Measurements from ENCODE around the gene CPLX3.

CPLX3 gene

DNA sequence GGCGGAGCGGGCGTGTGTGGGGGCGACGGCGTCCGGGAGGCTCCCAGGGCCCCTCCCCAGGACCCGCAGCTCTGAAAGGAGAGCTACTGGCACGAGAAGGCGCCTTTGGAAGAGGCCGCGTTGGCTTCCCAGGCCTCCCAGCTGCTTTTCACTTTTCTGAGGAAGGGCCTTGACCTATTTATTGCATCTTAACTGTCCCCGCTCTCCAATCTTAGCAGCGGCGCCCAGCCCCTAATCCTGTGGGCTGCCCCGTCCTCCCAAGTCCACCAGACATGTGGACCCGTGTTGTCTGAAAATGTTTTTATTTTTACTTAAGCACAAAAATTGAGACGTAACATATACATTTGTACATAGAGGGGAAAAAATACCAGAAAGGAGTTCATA, 17.0 kb downstream of the CPLX3 start:
- H3K9me3 Mint-ChIP-seq = no peaks in the 10 kb centered on the region
- DNase-seq (no peak), ATAC-seq (replicated peaks) (no peak)
- peaks cover 41 to 42% of the 10 kb centered on the region in 2 donors for H3K4me1 Mint-ChIP-seq (ENCODE audit: low read depth in 2 of 2)
- peak overlapping the region; percentile 83 to 84 for H3K27ac Mint-ChIP-seq
- no peaks in the 10 kb centered on the region for H3K27me3 Mint-ChIP-seq
- peaks cover 50% of the 10 kb centered on the region for H3K36me3 Mint-ChIP-seq (ENCODE audit: insufficient read depth)
- H3K4me3 Mint-ChIP-seq = peak overlapping the region; percentile 83 to 85

DNA sequence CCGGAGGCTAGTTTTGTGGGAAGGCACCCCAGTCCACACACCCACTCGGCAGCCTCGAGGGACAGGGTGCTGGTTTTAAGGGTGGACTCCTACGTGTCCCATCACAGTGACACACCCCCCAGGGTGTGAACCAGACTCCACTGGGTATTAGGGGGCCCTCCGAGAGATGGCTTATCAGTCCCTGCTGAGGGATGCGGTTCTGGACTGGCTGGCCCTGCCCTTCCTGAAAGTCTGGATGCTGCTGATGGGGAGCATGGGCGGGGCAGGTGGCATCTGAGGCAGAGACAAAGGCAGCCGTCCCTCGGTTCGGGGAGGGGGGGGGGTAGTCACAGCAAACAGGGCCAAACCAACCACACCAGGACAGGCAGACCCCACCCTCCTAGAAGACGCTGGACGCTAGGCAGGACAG, 17.5 kb downstream of the CPLX3 start:
- peaks cover 41 to 42% of the 10 kb centered on the region in 2 donors for H3K4me1 Mint-ChIP-seq (ENCODE audit: low read depth in 2 of 2)
- no peak for DNase-seq
- H3K36me3 Mint-ChIP-seq (ENCODE audit: insufficient read depth) = peaks cover 49% of the 10 kb centered on the region
- H3K27ac Mint-ChIP-seq = peak overlapping the region; percentile 84 to 90
- H3K4me3 Mint-ChIP-seq = peak overlapping the region; percentile 83 to 85
- no peaks in the 10 kb centered on the region for H3K9me3 Mint-ChIP-seq
- H3K27me3 Mint-ChIP-seq = no peaks in the 10 kb centered on the region
- ATAC-seq (replicated peaks) = no peak

DNA sequence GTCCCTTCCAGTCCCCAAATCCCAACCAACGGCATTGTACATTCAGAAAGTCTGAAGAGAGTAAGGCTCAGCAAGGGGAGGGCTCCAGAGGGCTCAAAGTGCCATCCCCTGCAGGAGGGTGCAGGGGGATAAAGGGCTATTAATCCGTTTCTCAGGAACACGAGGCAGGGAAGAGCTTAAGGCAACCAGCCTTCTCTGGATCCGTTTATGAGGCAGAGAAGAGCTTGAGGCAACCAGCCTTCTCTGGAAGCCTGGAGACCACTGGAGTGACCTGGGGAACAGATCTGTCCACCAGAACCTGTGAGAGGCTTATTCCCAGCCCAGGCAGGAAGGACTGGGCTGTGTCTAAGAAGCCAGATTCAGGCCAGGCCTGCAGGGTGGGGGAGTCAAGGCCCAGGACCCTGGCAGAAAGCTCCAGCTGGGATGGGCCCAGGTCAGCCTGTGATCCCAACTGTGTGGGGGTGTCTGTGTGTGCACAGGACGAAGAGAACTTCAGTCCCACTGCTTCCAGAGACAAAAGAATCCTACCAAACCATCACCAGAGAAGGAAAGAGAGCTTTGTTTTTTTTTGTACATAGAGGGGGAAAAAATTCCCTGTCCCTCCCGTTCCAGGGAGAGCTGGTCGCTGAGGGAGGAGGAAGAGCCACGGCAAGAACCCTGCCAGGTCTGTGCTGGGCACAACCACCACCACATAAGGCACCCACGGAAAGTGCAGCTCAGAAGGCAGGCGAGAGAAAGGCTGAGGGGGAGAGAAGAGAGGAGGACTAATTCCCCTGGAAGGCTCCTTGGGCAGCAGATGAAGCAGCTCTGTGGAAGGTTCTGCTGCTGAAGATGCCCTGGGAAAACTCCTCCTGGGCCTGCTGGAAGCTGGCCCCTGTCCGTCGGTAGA, 18.1 kb downstream of the CPLX3 start:
- DNase-seq (no peak), ATAC-seq (replicated peaks) (no peak)
- peak overlapping the region; percentile 90 to 93 for H3K27ac Mint-ChIP-seq
- peaks cover 48% of the 10 kb centered on the region for H3K36me3 Mint-ChIP-seq (ENCODE audit: insufficient read depth)
- no peaks in the 10 kb centered on the region for H3K27me3 Mint-ChIP-seq
- peak overlapping the region; percentile 83 to 85 for H3K4me3 Mint-ChIP-seq
- H3K9me3 Mint-ChIP-seq = no peaks in the 10 kb centered on the region
- peaks cover 41 to 42% of the 10 kb centered on the region in 2 donors for H3K4me1 Mint-ChIP-seq (ENCODE audit: low read depth in 2 of 2)

DNA sequence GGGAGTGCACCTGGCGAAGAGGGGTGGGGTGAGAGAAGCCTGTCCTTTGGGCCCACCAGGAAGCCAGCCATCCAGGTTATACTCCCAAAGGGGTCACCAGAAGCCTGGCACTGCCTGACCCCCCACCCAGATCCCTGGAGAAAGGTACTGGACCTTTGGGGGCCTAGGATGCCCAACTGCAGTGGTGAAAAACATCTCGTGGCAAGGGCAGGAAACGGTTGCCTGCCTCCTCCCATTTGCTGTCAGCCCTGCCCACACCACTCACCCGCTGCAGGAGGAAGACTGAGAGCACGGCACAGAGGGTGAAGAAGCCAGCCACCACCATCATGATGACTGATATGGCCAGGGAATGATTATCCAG, 18.8 kb downstream of the CPLX3 start:
- Mint-ChIP-seq H3K4me3 (peak overlapping the region; percentile 83 to 85), H3K9me3 (no peaks in the 10 kb centered on the region), H3K27ac (peak overlapping the region; percentile 90 to 93), H3K36me3 (ENCODE audit: insufficient read depth) (peaks cover 52% of the 10 kb centered on the region), H3K27me3 (no peaks in the 10 kb centered on the region), H3K4me1 (ENCODE audit: low read depth in 2 of 2) (peaks cover 41 to 42% of the 10 kb centered on the region in 2 donors)
- peak; percentile 45 for ATAC-seq (replicated peaks)
- DNase-seq = peak; percentile 41 to 46 (median 41)

DNA sequence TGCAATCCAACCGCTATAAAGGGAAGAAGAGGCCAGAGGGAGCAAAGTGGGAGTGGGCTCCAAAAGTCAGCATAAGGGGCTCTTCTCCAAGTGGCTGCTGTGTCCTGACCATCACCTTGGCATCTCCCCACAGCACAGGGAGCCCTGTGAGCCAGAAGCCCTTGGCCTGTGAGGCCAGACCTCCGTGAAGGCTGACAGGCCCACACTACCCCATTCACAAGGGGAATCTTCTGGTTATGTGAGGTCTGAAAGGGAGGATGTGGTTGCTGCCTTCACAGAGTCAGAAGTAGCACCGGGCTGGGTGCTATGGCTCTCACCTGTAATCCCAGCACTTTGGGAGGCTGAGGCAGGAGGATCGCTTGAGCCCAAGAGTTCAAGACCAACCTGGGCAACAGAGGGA, 19.2 kb downstream of the CPLX3 start:
- no peaks in the 10 kb centered on the region for H3K27me3 Mint-ChIP-seq
- peak overlapping the region; percentile 90 to 93 for H3K27ac Mint-ChIP-seq
- DNase-seq = peak in 1 of 3 experiments; percentile 11
- H3K4me3 Mint-ChIP-seq = peak overlapping the region; percentile 83 to 85
- H3K4me1 Mint-ChIP-seq (ENCODE audit: low read depth in 2 of 2) = peaks cover 41 to 42% of the 10 kb centered on the region in 2 donors
- H3K36me3 Mint-ChIP-seq (ENCODE audit: insufficient read depth) = peaks cover 56% of the 10 kb centered on the region
- no peak for ATAC-seq (replicated peaks)
- no peaks in the 10 kb centered on the region for H3K9me3 Mint-ChIP-seq

DNA sequence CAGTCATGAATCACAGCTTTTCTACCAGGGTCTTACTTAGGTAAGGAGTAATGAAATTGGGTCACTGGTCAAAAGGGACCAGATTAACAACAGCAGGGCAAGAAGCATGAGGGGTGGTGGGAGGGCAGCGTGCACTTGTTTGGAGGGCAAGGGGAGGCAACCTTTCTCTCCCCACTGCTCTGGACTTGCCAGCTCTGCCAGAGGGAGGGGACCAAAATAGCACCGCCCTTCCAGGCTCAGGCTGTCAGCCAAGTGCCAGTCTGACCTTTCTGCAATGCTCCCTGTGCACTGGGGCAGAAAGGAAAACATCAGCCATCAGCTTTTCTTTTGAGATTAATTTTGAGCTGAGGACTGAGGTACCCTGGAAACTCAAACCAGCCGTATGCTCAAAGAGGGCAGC, 21.0 kb downstream of the CPLX3 start:
- Mint-ChIP-seq H3K4me3 (no peak overlapping the region), H3K27me3 (no peaks in the 10 kb centered on the region), H3K4me1 (ENCODE audit: low read depth in 2 of 2) (peaks cover 25 to 29% of the 10 kb centered on the region in 2 donors), H3K36me3 (ENCODE audit: insufficient read depth) (peaks cover 63% of the 10 kb centered on the region), H3K27ac (peak overlapping the region; percentile 31 to 83), H3K9me3 (no peaks in the 10 kb centered on the region)
- no peak for DNase-seq
- no peak for ATAC-seq (replicated peaks)

DNA sequence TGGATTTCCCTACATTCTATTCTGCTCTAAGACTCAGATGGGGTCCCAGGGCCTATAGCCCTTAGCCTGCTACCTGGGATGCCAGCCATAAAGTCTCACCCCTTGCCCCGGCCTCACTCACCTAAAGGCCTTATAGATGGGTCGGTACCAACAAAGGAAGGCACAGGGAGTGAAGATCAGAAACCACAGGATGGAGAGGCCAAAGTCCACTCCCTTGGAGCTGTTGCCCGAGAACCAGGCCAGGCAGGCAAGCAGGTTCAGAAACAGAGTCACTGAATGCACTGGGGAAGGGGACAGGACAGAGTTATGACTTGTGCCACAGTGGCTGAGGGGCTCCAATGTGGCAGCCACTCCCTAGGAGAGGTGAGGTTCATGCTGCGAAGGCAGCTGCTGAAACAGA, 24.0 kb downstream of the CPLX3 start:
- Mint-ChIP-seq H3K4me1 (ENCODE audit: low read depth in 2 of 2) (peaks cover 9 to 13% of the 10 kb centered on the region in 2 donors), H3K4me3 (no peak overlapping the region), H3K36me3 (ENCODE audit: insufficient read depth) (peaks cover 50% of the 10 kb centered on the region), H3K27ac (peak overlapping the region; percentile 19 to 74), H3K9me3 (no peaks in the 10 kb centered on the region), H3K27me3 (no peaks in the 10 kb centered on the region)
- ATAC-seq (replicated peaks) = no peak
- no peak for DNase-seq

DNA sequence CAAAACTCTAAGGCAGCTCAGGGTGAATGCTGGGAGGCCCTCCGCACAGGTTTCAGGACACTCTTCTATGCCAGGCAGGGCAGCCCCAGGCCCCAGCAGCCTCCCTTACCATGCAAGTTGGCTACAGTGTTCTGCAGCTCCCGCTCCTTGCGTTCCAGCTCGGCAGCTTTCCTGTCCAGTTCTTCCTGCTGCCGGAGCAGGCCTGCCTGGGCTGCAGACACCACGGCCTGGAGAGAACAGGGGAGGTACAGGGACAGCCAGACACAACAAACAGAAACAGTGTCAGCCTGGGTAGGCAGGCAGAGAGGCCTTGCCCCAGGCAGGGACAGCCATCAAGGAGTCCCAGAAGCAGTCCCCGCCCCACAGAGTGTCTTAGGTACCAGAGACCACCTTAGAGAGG, 25.5 kb downstream of the CPLX3 start:
- Mint-ChIP-seq H3K36me3 (ENCODE audit: insufficient read depth) (peaks cover 51% of the 10 kb centered on the region), H3K27ac (no peak overlapping the region), H3K27me3 (no peaks in the 10 kb centered on the region), H3K4me1 (ENCODE audit: low read depth in 2 of 2) (peaks cover 10 to 16% of the 10 kb centered on the region in 2 donors), H3K9me3 (no peaks in the 10 kb centered on the region), H3K4me3 (no peak overlapping the region)
- no peak for ATAC-seq (replicated peaks)
- DNase-seq = no peak

DNA sequence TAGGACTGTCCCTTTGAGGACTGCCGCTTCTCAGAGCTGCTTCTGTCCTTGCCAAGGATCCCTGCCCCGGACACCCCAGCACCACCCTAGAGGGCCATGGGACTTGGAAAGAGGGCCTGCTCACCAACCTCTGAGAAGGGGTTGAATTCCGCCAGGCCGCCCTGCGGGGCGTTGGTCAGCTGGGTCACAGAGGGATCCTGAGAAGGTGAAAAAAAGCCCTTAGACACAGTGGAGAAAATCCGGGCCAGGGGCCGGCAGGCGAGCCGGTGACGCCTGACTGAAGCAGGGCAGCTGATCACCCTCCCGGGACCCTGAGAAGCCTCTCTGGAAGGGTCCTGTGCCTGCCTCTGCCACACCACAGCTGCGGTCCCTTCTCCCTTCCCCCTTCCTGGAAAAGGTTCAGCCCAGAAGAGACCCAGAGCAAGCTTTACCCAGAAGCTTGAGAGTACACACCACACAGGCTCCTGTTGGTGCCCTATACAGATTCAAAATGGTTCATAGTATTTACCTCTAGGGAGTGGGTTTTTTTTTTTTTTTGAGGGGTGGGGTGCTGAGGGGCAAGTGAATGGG, 28.1 kb downstream of the CPLX3 start:
- peaks cover 50% of the 10 kb centered on the region for H3K36me3 Mint-ChIP-seq (ENCODE audit: insufficient read depth)
- no peak for DNase-seq
- no peaks in the 10 kb centered on the region for H3K27me3 Mint-ChIP-seq
- no peaks in the 10 kb centered on the region for H3K9me3 Mint-ChIP-seq
- H3K27ac Mint-ChIP-seq = no peak overlapping the region
- H3K4me3 Mint-ChIP-seq = no peak overlapping the region
- peaks cover 31 to 39% of the 10 kb centered on the region in 2 donors for H3K4me1 Mint-ChIP-seq (ENCODE audit: low read depth in 2 of 2)
- no peak for ATAC-seq (replicated peaks)

DNA sequence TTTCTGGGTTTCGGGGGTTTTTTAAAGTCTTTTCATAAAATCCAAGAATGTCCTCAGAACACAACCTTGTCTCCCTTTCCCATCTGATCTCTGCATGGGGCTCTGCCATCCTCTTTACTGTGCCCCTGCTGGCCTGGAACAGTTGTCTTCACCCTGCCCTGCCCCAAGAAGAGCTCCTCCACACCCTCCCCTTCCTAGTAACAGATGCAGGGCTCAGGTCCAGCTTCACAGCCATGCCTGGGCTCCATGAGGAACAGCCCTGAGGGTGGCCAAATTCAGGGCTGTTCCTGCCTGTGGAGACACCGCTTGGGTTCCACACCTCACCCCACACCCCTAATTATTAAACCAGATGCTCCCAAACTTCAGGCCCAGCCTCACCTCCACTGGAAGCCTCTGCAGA, 29.4 kb downstream of the CPLX3 start:
- Mint-ChIP-seq H3K36me3 (ENCODE audit: insufficient read depth) (peaks cover 46% of the 10 kb centered on the region), H3K27me3 (no peaks in the 10 kb centered on the region), H3K4me1 (ENCODE audit: low read depth in 2 of 2) (peaks cover 34 to 39% of the 10 kb centered on the region in 2 donors), H3K27ac (peak overlapping the region; percentile 85 to 93), H3K4me3 (no peak overlapping the region), H3K9me3 (no peaks in the 10 kb centered on the region)
- ATAC-seq (replicated peaks) (no peak), DNase-seq (no peak)

DNA sequence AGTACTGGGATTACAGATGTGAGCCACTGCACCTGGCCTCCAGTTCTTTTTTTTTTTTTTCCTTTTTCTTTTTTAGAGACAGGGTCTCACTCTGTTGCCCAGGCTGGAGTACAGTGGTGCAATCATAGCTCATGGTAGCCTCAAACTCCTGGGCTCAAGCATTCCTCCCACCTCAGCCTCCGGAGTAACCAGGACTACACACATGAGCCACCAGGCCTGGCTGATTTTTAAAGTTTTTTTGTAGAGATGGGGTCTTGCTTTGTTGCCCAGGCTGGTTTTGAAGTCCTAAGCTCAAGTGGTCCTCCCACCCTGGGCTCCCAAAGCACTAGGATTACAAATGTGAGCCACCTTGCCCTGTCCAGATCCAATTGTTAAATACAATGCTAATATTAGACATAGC, 30.1 kb downstream of the CPLX3 start:
- Mint-ChIP-seq H3K4me1 (ENCODE audit: low read depth in 2 of 2) (peaks cover 34 to 42% of the 10 kb centered on the region in 2 donors), H3K36me3 (ENCODE audit: insufficient read depth) (peaks cover 46% of the 10 kb centered on the region), H3K9me3 (no peaks in the 10 kb centered on the region), H3K4me3 (peak overlapping the region in 1 of 2 donors; percentile 1), H3K27ac (peak overlapping the region; percentile 74 to 93), H3K27me3 (no peaks in the 10 kb centered on the region)
- DNase-seq (no peak), ATAC-seq (replicated peaks) (no peak)

DNA sequence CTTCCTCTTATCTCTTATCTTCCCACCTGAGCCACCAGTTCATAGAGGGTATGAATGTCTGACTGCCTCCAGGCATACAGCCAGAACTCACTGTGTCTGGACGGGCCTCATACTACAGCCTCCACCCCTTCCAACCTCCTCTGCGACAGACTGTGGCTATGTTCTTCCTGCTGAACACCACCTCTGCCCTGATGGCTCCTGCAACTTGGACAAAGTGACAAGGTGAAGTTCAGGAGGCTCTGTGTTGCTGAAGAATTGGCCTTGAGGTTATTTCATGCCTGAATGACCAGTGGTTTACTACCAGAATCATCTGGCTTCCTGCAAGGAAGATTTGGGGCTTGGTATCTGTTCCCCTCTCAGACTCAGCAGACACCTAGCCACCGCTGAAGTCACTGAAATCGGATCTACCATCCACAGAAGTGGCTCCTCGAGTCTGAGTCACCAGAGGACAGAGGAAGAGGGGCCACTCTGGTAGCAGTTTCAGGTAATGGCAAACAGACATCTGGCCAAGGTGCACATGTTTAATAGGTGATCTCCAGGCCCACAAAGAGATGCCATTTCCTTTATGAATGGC, 30.7 kb downstream of the CPLX3 start:
- ATAC-seq (replicated peaks) (peak; percentile 70), DNase-seq (no peak)

DNA sequence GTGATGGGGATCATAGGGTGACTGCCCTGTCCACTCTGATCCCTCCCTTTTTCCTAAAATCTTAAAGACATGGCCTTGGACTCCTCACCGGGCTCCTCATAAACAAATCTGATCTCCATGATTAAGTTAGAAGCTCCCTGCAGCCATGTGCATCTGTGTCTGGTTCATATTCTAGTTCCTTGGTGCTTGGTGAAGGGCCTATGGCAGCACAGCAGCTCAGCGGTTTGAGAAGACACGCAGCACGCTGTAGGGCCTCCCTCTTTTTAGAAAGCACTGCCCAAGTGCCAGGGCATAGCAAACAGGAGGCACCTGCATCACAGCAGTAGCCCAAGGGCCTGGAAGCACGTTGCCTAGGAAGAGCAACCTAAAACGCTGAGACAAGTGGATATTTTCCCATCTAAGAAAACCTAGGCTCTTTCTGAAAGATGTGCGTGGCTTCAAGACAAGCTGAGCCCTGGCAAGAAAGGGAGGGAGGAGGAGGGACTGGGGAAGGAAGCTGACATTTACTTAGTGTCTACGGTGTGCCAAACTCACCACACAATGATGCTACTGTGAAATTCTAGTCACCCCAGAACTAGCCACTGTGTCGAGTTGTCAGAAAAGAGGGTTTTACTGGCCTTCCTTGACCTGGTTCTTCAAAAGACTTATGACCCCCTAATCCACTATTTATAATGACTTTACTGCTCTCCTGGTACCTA, 31.4 kb downstream of the CPLX3 start:
- no peaks in the 10 kb centered on the region for H3K27me3 Mint-ChIP-seq
- peak; percentile 81 for ATAC-seq (replicated peaks)
- H3K4me1 Mint-ChIP-seq (ENCODE audit: low read depth in 2 of 2) = peaks cover 34 to 42% of the 10 kb centered on the region in 2 donors
- DNase-seq = no peak
- H3K36me3 Mint-ChIP-seq (ENCODE audit: insufficient read depth) = peaks cover 52% of the 10 kb centered on the region
- H3K4me3 Mint-ChIP-seq = peak overlapping the region; percentile 30 to 68
- peak overlapping the region; percentile 74 to 93 for H3K27ac Mint-ChIP-seq
- H3K9me3 Mint-ChIP-seq = no peaks in the 10 kb centered on the region

More for the DNA sequence above, 30.7 kb downstream of the CPLX3 start:
- no peaks in the 10 kb centered on the region for H3K9me3 Mint-ChIP-seq
- peak overlapping the region in 1 of 2 donors; percentile 1 for H3K4me3 Mint-ChIP-seq
- peak overlapping the region; percentile 74 to 93 for H3K27ac Mint-ChIP-seq
- peaks cover 34 to 42% of the 10 kb centered on the region in 2 donors for H3K4me1 Mint-ChIP-seq (ENCODE audit: low read depth in 2 of 2)
- H3K36me3 Mint-ChIP-seq (ENCODE audit: insufficient read depth) = peaks cover 49% of the 10 kb centered on the region
- H3K27me3 Mint-ChIP-seq = no peaks in the 10 kb centered on the region
